Stimulated activated CD8-positive, alpha-beta memory T cell treated with anti-CD3 and anti-CD28 coated beads, Interleukin-12 subunit alpha, Interleukin-12 subunit beta, amount 100 ng/mL, for 1 hour (primary cell): Measurements from ENCODE around the gene TUBA3E.
"Not testable (repeated sequence)": the region's sequence is repeated elsewhere in the genome, so short reads cannot be mapped to it uniquely, and the experiment has no call there.

Experiments
- DNase-seq: peaks from one replicate; pipeline ENCODE4 v3.0.0-alpha.2; 2020; ENCODE audit warnings: low read depth

Gene TUBA3E

GRCh38 chr2:130191319-130191718 is 6.9 kb downstream of the TUBA3E start:
- not testable (repeated sequence) for DNase-seq

- no peak for DNase-seq
Measured at GRCh38 chr2:130190237-130190636, 8.0 kb downstream of the TUBA3E start.

GRCh38 chr2:130188958-130189357 is 9.3 kb downstream of the TUBA3E start:
- not testable (repeated sequence) for DNase-seq

GRCh38 chr2:130187859-130188792 is 10.1 kb downstream of the TUBA3E start:
- DNase-seq = not testable (repeated sequence)

GRCh38 chr2:130187268-130187667 is 11.0 kb downstream of the TUBA3E start:
- no peak for DNase-seq

GRCh38 chr2:130186391-130186790 is 11.8 kb downstream of the TUBA3E start:
- DNase-seq = no peak

- no peak for DNase-seq
Measured at GRCh38 chr2:130185896-130186295, 12.3 kb downstream of the TUBA3E start.

GRCh38 chr2:130185436-130185835 is 12.8 kb downstream of the TUBA3E start:
- DNase-seq = no peak

- no peak for DNase-seq
Measured at GRCh38 chr2:130183512-130184373, 14.5 kb downstream of the TUBA3E start.

GRCh38 chr2:130182826-130183511 is 15.3 kb downstream of the TUBA3E start:
- DNase-seq = not testable (repeated sequence)

- DNase-seq = peak; percentile 77
Measured at GRCh38 chr2:130181880-130182682, 16.2 kb downstream of the TUBA3E start, which contains the start of gene MZT2B. Gene MZT2B, plus strand, starts transcription at chr2:130182262. Its CDS starts 21 bp downstream, at chr2:130182283.

- peak; percentile 98 for DNase-seq
Measured at GRCh38 chr2:130181325-130181879, 16.8 kb downstream of the TUBA3E start, which contains the start of gene SMPD4. Gene SMPD4, minus strand, starts transcription at chr2:130181602. Its CDS starts 5,010 bp downstream, at chr2:130176592.

GRCh38 chr2:130180404-130181324 is 17.6 kb downstream of the TUBA3E start:
- not testable (repeated sequence) for DNase-seq

- not testable (repeated sequence) for DNase-seq
Measured at GRCh38 chr2:130174866-130175265, 23.4 kb downstream of the TUBA3E start.

GRCh38 chr2:130169896-130170295 is 28.3 kb downstream of the TUBA3E start:
- DNase-seq = no peak

- not testable (repeated sequence) for DNase-seq
Measured at GRCh38 chr2:130169163-130169562, 29.1 kb downstream of the TUBA3E start.

GRCh38 chr2:130166611-130167010 is 31.6 kb downstream of the TUBA3E start:
- not testable (repeated sequence) for DNase-seq

- DNase-seq = no peak
Measured at GRCh38 chr2:130165293-130166016, 32.8 kb downstream of the TUBA3E start.

GRCh38 chr2:130162968-130163367 is 35.3 kb downstream of the TUBA3E start:
- DNase-seq = no peak
